GM15510 (cell line): ENCODE data around the gene C6orf52.

ENCODE experiments used
- POLR2A ChIP-seq: IDR thresholded peaks from 3 replicates; pipeline ENCODE4 v1.6.1; 2011; ENCODE audit warnings: borderline replicate concordance; ENCODE audit not compliant: insufficient read length; ENCODE audit errors: extremely low read depth

C6orf52 gene

GRCh38 chr6:10694302-10695085 is at the start of gene C6orf52, which contains the start of gene PAK1IP1:
Gene C6orf52, minus strand, starts transcription at chr6:10694616. Its CDS starts 7,066 bp downstream, at chr6:10687550.
Gene PAK1IP1, plus strand, starts transcription at chr6:10694972. Its CDS starts 14 bp downstream, at chr6:10694986.
- TF ChIP-seq POLR2A, result peak; percentile 85

GRCh38 chr6:10743515-10743914 is 49.1 kb upstream of the C6orf52 start:
- TF ChIP-seq POLR2A, result no peak

GRCh38 chr6:10742251-10742650 is 47.8 kb upstream of the C6orf52 start:
- TF ChIP-seq POLR2A, result no peak

- TF ChIP-seq POLR2A, result no peak
Measured at GRCh38 chr6:10740061-10740460, 45.6 kb upstream of the C6orf52 start.

GRCh38 chr6:10736731-10737130 is 42.3 kb upstream of the C6orf52 start:
- no peak for TF ChIP-seq POLR2A

- no peak for TF ChIP-seq POLR2A
Measured at GRCh38 chr6:10733863-10734262, 39.4 kb upstream of the C6orf52 start.

GRCh38 chr6:10733151-10733715 is 38.8 kb upstream of the C6orf52 start:
- TF ChIP-seq POLR2A, result no peak

- TF ChIP-seq POLR2A, result no peak
Measured at GRCh38 chr6:10730254-10730653, 35.8 kb upstream of the C6orf52 start.

- no peak for TF ChIP-seq POLR2A
Measured at GRCh38 chr6:10725716-10726115, 31.3 kb upstream of the C6orf52 start.

- no peak for TF ChIP-seq POLR2A
Measured at GRCh38 chr6:10725044-10725443, 30.6 kb upstream of the C6orf52 start.

GRCh38 chr6:10723567-10723881 is 29.1 kb upstream of the C6orf52 start:
- no peak for TF ChIP-seq POLR2A

GRCh38 chr6:10722820-10723566 is 28.6 kb upstream of the C6orf52 start, which contains the start of gene TMEM14C:
Gene TMEM14C, plus strand, starts transcription at chr6:10723070. Its CDS starts 1,544 bp downstream, at chr6:10724614.
- TF ChIP-seq POLR2A, result peak; percentile 87

GRCh38 chr6:10722570-10722819 is 28.1 kb upstream of the C6orf52 start:
- no peak for TF ChIP-seq POLR2A

GRCh38 chr6:10721850-10722569 is 27.6 kb upstream of the C6orf52 start:
- peak; percentile 5 for TF ChIP-seq POLR2A

GRCh38 chr6:10720960-10721849 is 26.8 kb upstream of the C6orf52 start:
- TF ChIP-seq POLR2A, result peak; percentile 39
